HG03439 (cell line): Measurements from ENCODE around the gene CLEC20A.

Source experiments
- ATAC-seq: cut with Tn5 transposase; IDR thresholded peaks from one replicate; pipeline ENCODE4 v1.9.1; 2021; ENCODE audit warnings: mild to moderate bottlenecking, moderate library complexity; ENCODE audit not compliant: unreplicated experiment

CLEC20A gene

DNA sequence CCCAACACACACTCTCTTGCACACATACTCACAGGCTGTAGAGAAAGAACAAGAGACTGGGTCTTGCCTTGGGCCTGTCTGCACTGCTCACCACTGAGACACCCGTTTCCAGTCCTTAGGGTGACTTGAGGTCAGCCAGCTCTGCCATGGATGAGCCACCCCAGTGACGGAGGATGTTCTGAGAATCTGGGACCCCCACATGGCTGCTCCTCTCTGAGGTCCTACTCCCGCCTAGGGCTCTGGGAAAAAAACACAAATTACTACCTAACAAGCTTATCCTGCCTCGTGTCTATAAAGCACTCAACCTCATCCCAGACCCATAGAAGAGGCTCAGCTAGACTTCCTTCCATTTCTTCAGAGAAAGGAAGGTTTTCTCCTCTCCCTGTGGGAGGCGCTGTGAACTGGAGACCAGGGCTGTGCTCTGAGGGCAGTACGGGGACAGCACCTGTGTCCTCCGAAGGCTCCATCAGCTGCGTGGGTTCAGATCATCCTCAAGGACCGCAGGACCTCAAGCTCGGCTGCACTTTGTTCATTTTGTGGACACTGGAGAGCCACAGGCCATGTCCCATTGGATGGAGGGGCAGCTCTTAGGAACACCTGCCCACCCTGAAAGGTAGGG, 4.3 kb upstream of the CLEC20A start:
- ATAC-seq: no peak

GRCh38 chr1:178500091-178500770, 3.5 kb upstream of the CLEC20A start:
- ATAC-seq: no peak

DNA sequence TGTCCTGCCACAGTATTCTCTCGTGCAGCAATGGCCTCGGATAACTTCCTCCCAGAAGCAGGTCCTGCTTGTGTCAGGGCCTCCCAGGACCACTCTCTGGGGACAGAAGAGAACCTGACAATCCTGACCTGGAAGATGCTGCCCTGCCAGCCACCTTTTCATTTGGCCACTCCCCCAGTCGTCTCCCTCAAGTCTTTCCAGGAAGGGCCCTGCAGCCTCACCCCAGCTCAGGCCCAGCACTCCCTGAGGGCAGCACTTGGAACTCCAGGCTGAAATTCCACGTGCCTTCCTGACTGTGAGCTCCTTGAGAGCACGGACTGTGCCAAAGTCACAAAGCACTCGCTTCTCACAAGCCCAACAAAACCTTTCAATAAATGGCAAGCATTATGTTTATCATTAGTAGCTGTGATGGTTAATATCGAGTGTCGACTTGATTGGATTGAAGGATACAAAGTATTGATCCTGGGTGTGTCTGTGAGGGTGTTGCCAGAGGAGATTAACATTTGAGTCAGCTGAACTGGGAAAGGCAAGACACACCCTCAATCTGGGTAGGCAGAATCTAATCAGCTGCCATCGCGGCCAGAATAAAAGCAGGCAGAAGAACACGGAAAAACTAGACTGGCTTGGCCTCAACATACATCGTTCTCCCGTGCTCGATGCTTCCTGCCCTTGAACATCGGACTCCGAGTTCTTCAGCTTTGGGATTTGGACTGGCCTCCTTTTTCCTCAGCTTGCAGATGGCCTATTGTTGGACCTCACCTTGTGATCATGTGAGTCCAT, 2.3 kb upstream of the CLEC20A start:
- ATAC-seq: no peak

GRCh38 chr1:178497903-178498478, 1.2 kb upstream of the CLEC20A start:
- no peak for ATAC-seq

- ATAC-seq: no peak
Observed at GRCh38 chr1:178495741-178496409, 889 bp downstream of the CLEC20A start.

GRCh38 chr1:178495158-178495557, 1.6 kb downstream of the CLEC20A start:
- ATAC-seq: no peak

DNA sequence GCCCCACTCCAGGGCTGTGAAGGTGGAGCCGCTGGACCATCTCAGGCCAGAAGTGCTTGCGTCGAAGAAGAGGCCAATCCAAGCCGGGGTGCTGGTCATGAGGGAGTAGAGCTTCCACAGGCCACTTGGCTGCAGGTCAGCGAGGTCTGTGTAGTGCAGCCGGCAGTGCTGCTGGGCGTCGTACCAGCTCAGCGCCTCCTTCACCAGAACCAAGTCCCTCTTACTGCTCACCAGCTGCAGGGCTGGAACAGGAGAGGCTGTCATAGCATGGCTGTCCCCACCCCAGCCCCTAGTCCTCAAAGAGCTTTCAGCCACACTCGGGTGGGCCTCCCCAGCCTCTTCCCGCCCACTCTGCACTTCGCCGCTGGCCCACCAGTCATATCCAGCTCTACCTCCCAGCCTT, 2.2 kb downstream of the CLEC20A start:
- no peak for ATAC-seq

DNA sequence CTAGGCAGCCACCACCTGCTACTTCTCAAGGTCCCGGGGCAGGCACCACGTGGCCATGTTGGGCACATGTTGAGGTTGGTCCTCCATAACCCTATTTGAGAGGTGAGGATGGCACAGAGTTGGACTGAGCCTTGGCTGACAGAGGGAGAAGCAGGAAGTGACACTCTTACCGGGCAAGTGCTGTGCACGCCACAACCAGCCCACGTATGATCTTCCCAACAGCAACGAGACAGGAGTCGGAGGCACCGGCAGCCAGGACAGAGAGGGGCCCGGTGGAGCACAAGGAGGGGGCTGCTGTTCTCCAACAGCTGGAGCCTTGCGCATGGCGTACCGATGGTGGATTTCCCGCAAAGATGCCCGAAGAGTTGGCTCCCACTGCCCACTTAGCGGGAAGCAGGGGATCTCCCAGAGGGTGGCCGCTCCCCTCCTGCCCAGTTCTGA, 3.4 kb downstream of the CLEC20A start:
- no peak for ATAC-seq

- ATAC-seq: no peak
Observed at GRCh38 chr1:178492341-178492740, 4.4 kb downstream of the CLEC20A start.

GRCh38 chr1:178491721-178492120, 5.0 kb downstream of the CLEC20A start:
- no peak for ATAC-seq

DNA sequence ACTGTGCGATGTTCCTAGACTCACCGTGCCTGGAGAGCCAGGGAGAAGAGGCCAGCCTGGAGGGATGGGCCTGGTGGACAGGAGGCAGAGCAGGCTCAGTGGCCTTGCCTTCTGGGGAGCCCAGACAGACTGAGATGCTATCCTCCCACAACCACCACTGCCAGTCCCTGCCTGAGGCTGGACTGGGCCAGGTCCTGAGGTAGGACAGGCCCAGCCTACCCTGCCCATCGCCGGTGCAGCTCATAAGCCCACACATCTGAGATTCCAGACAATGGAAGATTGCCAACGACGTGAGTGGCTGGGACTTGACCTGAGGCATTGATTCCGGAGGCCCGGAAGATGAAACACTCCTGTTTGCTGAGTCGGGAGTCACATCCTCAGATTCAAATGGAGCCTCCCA, 5.8 kb downstream of the CLEC20A start:
- ATAC-seq: no peak

GRCh38 chr1:178490136-178490535, 6.6 kb downstream of the CLEC20A start:
- ATAC-seq: no peak

DNA sequence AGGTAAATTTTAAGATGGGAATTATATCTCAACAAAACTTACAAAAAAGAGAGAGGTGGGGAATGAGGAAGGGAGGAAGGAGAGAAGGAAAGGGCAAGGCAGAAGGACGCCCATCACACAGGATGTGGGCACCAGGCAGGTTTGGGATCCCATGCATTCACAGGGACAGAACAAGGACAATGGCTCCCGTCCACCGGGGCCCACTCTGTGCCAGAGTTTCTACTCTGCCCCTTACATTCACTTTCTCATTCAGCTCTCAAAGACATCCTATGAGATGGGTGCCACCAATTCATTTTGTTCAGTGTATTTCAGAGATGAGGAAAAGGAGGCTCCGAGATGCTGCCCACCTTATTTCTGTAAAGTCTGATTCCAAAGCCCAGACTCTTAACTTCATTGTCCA, 7.4 kb downstream of the CLEC20A start:
- no peak for ATAC-seq

DNA sequence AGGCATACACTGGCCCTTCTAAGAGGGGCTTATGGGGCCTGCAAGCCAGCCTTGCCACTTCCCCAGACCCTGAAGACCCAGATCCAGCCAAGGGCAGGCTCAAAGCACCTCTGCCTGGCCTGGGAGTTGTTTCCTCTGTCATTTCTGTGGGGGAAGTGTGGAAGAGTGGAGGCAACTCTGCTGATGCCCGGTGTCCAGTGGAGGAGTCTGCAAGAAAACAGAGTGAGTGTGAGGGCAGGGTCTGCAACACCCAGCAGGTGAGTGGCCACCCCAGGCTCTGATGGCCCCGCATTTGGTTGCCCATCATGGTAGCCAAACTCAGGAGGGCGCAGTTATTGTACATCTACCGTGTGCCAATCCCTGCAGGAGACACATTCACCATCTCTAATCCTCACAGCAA, 8.4 kb downstream of the CLEC20A start:
- ATAC-seq: no peak

DNA sequence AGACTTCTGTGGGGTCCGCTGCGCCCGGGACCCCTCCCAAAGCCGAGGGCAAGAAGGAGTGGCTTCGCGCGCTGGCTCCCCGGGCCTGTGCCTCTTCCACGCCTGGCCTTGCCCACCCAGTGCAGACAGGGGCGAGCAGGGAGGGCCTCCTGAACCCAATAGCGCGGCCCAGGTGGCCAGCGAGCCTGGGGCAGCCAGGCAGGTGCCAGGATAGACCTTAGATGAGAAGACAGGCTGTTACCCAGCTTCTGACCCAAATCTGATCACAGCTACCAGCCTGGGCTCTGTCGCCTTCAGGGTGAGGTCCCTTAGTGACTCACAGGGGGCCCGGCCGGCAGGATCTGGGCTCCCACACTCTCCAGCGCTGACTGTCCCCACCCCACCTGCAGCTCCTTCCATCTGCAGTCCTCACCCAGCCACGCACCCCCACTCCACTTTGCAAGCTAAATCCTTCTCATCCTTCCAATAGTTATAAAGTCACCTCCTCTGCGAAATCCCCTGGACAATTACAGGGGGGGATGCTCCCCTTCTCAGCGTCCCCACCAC, 9.6 kb downstream of the CLEC20A start:
- ATAC-seq: no peak

- no peak for ATAC-seq
Observed at GRCh38 chr1:178486100-178487069, 10.4 kb downstream of the CLEC20A start.

DNA sequence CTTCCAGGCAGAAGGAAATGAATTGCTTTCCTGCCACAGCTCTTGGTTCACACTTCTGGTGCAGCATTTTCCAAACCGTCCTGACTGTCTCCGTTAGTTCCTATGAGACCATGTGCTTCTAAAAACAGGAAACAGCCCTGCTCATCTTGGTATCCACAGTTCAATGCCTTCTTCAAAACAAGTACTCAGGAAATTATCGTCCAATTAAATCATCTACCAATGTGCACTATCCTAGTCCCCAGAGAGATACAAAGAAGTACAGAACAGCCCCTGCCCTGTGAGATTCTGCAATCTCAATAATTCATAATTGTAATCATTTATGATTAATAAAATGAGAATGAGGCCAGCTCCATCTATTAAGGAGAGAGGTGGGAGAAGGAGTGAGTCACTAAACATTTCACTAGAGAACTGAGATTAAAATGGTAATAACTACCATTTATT, 11.2 kb downstream of the CLEC20A start:
- ATAC-seq: no peak

- no peak for ATAC-seq
Observed at GRCh38 chr1:178484698-178485225, 12.0 kb downstream of the CLEC20A start.

- ATAC-seq: no peak
Observed at GRCh38 chr1:178483251-178483957, 13.4 kb downstream of the CLEC20A start.
